Measurements from ENCODE around the gene PDLIM1.

Gene PDLIM1

DNA sequence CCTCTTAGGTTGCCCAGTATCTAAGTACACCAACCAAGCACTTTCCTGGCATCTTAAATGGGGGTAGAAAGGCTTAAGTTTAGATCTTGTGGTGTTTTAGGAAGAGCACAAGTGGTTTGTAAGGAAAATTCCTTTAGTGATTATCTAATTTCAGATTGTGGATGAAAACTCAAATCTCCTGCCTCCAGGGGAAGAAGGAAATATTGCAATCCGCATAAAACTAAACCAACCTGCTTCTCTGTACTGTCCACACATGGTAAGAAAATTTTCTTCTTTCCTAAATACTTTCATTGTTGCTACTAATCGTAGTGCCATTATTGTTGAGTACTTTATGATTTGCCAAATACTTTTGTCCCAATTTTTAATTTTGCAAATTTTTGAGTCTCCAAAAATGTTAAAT, 65.7 kb downstream of the PDLIM1 start:
- no peaks in the 10 kb centered on the region for H4K20me1 ChIP-seq (ENCODE audit: insufficient read depth, low read length)
- no peak overlapping the region for H2AFZ ChIP-seq (ENCODE audit: low read length)
- H3K9me3 ChIP-seq (ENCODE audit: low read length) = no peaks in the 10 kb centered on the region
- no peak overlapping the region for H3K4me2 ChIP-seq (ENCODE audit: low read length)
- no peaks in the 10 kb centered on the region for H3K36me3 ChIP-seq (ENCODE audit: insufficient read depth, low read length)
- no peak overlapping the region for H3K4me3 ChIP-seq (ENCODE audit: low read depth, low read length, poor library complexity, severe bottlenecking)
- H3K79me2 ChIP-seq (ENCODE audit: insufficient read depth, low read length) = no peaks in the 10 kb centered on the region
- no peak overlapping the region for H3K9ac ChIP-seq (ENCODE audit: low read length)
- no peaks in the 10 kb centered on the region for H3K27me3 ChIP-seq (ENCODE audit: insufficient read depth, low read length)
- H3K9me2 ChIP-seq (ENCODE audit: low read depth, low read length) = no peaks in the 10 kb centered on the region
- TF ChIP-seq, protein P1, sequence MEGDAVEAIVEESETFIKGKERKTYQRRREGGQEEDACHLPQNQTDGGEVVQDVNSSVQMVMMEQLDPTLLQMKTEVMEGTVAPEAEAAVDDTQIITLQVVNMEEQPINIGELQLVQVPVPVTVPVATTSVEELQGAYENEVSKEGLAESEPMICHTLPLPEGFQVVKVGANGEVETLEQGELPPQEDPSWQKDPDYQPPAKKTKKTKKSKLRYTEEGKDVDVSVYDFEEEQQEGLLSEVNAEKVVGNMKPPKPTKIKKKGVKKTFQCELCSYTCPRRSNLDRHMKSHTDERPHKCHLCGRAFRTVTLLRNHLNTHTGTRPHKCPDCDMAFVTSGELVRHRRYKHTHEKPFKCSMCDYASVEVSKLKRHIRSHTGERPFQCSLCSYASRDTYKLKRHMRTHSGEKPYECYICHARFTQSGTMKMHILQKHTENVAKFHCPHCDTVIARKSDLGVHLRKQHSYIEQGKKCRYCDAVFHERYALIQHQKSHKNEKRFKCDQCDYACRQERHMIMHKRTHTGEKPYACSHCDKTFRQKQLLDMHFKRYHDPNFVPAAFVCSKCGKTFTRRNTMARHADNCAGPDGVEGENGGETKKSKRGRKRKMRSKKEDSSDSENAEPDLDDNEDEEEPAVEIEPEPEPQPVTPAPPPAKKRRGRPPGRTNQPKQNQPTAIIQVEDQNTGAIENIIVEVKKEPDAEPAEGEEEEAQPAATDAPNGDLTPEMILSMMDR (IDR thresholded peaks at IDR 0.05; ENCODE audit: low read length) = no peak
- no peak for TF ChIP-seq EZH2 (IDR thresholded peaks at IDR 0.05; ENCODE audit: borderline replicate concordance, low read length)
- no peaks in the 10 kb centered on the region for H3F3A ChIP-seq (ENCODE audit: insufficient read depth, low read length)
- no peak overlapping the region for H3K27ac ChIP-seq (ENCODE audit: low read depth, low read length, poor library complexity, severe bottlenecking)
- no peaks in the 10 kb centered on the region for H3K4me1 ChIP-seq (ENCODE audit: insufficient read depth, low read length, severe bottlenecking)

DNA sequence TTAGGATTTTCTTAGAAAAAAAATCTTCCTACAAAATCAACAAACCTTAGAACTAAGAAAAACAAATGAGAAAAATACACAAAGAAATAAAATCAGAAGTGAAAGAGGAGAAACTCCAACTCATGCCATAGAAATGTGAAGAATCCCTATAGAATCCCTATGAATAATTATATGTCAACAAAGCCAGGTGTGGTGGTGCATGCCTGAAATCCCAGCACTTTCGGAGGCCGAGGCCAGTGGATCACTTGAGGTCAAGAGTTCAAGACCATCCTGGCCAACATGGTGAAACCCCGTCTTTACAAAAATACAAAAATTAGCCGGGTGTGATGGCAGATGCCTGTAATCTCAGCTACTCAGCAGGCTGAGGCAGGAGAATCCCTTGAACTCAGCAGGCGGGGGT, 69.7 kb downstream of the PDLIM1 start:
- Histone ChIP-seq H3K36me3 (ENCODE audit: insufficient read depth, low read length) (no peaks in the 10 kb centered on the region), H3K9me3 (ENCODE audit: low read length) (no peaks in the 10 kb centered on the region), H3K9ac (ENCODE audit: low read length) (no peak overlapping the region), H3K27ac (ENCODE audit: low read depth, low read length, poor library complexity, severe bottlenecking) (no peak overlapping the region), H4K20me1 (ENCODE audit: insufficient read depth, low read length) (no peaks in the 10 kb centered on the region), H3F3A (ENCODE audit: insufficient read depth, low read length) (no peaks in the 10 kb centered on the region), H3K4me3 (ENCODE audit: low read depth, low read length, poor library complexity, severe bottlenecking) (no peak overlapping the region), H3K9me2 (ENCODE audit: low read depth, low read length) (no peaks in the 10 kb centered on the region), H2AFZ (ENCODE audit: low read length) (no peak overlapping the region), H3K4me2 (ENCODE audit: low read length) (no peak overlapping the region), H3K27me3 (ENCODE audit: insufficient read depth, low read length) (no peaks in the 10 kb centered on the region), H3K4me1 (ENCODE audit: insufficient read depth, low read length, severe bottlenecking) (no peaks in the 10 kb centered on the region), H3K79me2 (ENCODE audit: insufficient read depth, low read length) (no peaks in the 10 kb centered on the region)
- TF ChIP-seq, protein P1 (IDR thresholded peaks at IDR 0.05; ENCODE audit: low read length) = no peak
- TF ChIP-seq EZH2 (IDR thresholded peaks at IDR 0.05; ENCODE audit: borderline replicate concordance, low read length) = no peak

DNA sequence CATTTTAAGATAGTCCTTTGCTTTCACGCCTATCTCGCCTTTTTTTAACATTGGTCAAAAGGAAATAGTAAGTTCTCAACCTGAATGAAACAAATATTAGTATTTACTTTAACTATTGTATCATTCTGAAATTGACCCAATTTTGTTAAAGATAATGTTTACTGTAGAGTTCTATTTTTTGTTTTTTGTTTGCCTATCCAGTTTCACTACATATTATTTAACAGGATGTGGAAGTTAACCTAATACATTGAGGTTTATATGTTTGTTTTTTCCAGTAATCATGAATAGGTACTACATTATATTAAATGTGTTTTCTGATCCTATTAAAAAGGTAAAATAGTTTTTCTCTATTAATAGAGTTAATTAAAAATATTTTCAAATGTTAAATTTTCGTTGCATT, 70.3 kb downstream of the PDLIM1 start:
- Histone ChIP-seq H3K36me3 (ENCODE audit: insufficient read depth, low read length) (no peaks in the 10 kb centered on the region), H3K4me2 (ENCODE audit: low read length) (no peak overlapping the region), H4K20me1 (ENCODE audit: insufficient read depth, low read length) (no peaks in the 10 kb centered on the region), H3K27me3 (ENCODE audit: insufficient read depth, low read length) (no peaks in the 10 kb centered on the region), H3K4me1 (ENCODE audit: insufficient read depth, low read length, severe bottlenecking) (no peaks in the 10 kb centered on the region), H3K9me3 (ENCODE audit: low read length) (no peaks in the 10 kb centered on the region), H3K4me3 (ENCODE audit: low read depth, low read length, poor library complexity, severe bottlenecking) (no peak overlapping the region), H3K27ac (ENCODE audit: low read depth, low read length, poor library complexity, severe bottlenecking) (no peak overlapping the region), H3K79me2 (ENCODE audit: insufficient read depth, low read length) (no peaks in the 10 kb centered on the region), H3K9me2 (ENCODE audit: low read depth, low read length) (no peaks in the 10 kb centered on the region), H2AFZ (ENCODE audit: low read length) (no peak overlapping the region), H3F3A (ENCODE audit: insufficient read depth, low read length) (no peaks in the 10 kb centered on the region), H3K9ac (ENCODE audit: low read length) (no peak overlapping the region)
- no peak for TF ChIP-seq EZH2 (IDR thresholded peaks at IDR 0.05; ENCODE audit: borderline replicate concordance, low read length)
- TF ChIP-seq, protein P1 (IDR thresholded peaks at IDR 0.05; ENCODE audit: low read length) = no peak
